NCI-H2171 (cell line): Measurements from ENCODE around the gene GRAMD4.
A peak's percentile ranks its signal among the peaks of the same experiment; 100 is the strongest.
"Not testable (repeated sequence)": the region's sequence is repeated elsewhere in the genome, so short reads cannot be mapped to it uniquely, and the experiment has no call there.

Experiments
- DNase-seq: peaks from one replicate; lab custom pipeline; 2025; lab: John Stamatoyannopoulos, UW

Gene GRAMD4

DNA sequence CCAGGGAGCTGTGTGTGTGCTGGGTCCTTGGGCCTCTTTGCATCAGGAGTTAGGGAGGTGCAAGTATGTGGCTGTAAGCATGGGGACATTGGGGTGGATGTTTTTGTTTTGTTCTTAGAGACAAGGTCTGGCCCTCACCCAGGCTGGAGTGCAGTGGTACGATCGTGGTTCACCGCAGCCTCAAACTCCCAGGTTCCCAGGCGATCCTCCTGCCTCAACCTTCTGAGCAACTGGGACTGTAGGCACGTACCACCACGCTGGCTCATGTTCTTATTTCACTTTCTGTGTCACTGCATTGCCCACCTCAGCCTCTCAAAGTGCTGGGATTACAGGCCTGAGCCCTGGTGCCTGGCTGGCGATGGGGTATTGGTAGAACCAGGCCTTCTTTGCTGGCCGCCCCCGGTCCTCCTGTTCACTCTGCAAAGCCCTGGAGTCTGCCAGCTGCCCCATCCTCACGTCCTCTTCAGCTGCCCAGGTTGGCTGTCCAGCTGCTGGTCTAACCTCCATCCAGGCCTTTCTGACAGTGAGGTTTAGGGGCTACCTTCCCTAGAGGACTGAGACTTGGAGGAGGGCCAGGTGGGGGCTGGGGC lies 851 bp upstream of the GRAMD4 start:
- no peak for DNase-seq

DNA sequence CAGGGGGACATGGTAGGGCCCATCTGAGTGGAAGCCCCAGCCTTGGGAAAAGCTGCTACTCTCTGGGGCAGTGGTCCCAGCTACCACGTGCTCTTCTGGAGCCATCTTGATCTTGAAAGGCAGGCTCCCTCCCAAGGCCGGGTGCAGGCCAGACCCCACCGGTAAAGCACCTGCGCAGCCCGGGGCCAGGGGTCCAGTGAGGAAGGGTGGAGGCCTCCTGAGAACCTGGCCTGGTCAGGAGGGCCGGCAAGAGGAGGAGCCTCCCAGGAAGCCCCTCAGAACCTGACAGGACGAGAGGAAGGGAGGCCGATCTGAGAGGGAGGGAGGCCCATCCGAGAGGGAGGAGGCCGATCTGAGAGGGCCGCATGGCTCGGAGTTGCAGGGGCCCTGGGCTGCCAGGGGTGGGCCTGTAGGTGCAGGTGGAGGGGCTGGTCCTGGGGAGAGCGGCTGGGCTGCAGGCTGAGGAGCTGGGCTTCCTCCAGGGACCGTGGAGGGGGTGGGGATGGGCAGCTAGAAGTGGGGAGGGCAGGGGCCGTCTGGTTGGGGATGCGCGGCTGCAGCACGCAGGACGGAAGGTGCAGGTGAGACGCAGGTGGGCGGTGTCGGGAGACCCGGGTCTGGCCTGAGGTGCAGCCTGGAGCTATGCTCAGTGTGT lies 529 bp downstream of the GRAMD4 start:
- DNase-seq, result no peak

DNA sequence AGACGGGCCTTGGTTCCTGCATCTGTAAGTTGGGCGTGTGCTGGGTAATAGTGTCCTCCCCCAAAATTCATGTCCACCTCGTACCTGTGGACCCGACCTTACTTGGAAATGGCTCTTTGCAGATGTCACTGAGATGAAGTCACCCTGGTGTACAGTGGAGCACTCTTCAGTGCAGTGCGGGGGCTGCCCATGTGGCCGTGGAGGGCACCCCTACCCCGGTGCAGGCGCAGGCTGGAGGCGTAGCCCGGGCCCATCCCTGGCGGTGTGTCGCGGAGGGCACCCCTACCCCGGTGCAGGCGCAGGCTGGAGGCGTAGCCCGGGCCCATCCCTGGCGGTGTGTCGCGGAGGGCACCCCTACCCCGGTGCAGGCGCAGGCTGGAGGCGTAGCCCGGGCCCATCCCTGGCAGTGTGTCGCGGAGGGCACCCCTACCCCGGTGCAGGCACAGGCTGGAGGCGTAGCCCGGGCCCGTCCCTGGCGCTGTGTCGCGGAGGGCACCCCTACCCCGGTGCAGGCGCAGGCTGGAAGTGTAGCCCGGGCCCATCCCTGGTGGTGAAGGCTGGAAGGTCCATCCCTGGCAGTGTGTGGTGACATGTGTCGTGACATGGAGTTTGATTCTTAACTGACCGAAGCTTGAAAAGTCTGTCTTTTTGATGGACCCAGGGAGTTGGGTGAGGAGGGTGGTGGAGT lies 1.2 kb downstream of the GRAMD4 start:
- DNase-seq, result not testable (repeated sequence)

GRCh38 chr22:46622081-46622521 lies 1.9 kb downstream of the GRAMD4 start:
- no peak for DNase-seq

- DNase-seq, result no peak
Observed at GRCh38 chr22:46625113-46625842, 5.1 kb downstream of the GRAMD4 start.

GRCh38 chr22:46625843-46626349 lies 5.7 kb downstream of the GRAMD4 start:
- no peak for DNase-seq

DNA sequence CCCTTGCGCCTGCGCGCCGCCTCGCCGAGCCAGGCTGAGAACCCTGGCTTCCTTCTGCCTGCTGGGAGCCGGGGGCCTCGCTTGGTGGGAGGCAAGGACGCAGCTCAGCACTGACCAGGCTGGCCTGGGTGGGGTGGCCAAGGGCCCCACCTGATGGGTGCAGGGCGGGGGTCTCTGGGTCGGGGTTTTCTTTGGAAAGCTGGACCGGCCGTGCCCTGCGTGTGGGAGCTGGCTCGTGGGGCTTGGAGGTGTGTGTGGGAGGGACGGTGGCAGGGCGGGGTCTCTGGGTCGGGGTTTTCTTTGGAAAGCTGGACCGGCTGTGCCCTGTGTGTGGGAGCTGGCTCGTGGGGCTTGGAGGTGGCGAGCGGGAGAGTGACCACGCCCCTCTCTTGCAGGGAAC lies 6.2 kb downstream of the GRAMD4 start:
- no peak for DNase-seq

- peak; percentile 28 for DNase-seq
Observed at GRCh38 chr22:46626911-46627805, 7.0 kb downstream of the GRAMD4 start.

GRCh38 chr22:46627806-46628482 lies 7.8 kb downstream of the GRAMD4 start:
- no peak for DNase-seq

DNA sequence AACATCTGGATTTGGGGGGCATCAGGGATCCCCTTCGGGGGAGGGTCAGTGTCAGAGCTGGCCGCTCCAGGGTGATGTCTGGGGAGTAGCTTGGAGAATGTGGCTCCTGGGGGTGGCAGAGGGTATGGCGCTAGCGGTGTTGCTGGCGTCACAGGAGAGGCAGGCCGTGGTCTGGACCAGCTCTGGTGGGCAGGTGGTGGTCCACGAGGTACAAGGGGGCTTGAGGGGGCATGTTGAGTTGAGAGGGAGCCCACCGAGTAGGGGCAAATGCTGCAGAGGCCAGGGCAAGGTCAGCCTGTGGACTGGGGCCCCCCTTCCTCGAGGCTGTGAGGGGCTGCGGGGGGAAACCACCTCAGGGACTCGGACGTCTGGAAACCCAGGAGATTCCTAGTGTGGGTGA lies 8.6 kb downstream of the GRAMD4 start:
- DNase-seq, result no peak

- no peak for DNase-seq
Observed at GRCh38 chr22:46629291-46629690, 9.1 kb downstream of the GRAMD4 start.

DNA sequence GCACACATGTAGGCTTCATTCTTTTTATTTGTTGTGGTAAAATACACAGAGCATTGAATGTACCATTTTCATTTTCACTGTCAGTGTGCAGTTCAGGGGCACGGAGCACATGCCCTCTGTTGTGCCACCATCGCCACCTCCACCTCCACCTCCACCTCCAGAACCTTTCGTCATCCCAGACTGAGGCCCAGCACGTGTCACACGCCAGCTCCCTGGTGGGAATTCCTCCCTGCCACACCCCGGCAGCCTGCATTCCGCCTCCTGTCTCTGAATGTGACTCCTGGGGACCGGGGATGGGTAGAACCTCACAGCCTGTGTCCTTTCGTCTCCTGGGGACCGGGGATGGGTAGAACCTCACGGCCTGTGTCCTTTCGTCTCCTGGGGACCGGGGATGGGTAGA lies 10.9 kb downstream of the GRAMD4 start:
- DNase-seq, result no peak

DNA sequence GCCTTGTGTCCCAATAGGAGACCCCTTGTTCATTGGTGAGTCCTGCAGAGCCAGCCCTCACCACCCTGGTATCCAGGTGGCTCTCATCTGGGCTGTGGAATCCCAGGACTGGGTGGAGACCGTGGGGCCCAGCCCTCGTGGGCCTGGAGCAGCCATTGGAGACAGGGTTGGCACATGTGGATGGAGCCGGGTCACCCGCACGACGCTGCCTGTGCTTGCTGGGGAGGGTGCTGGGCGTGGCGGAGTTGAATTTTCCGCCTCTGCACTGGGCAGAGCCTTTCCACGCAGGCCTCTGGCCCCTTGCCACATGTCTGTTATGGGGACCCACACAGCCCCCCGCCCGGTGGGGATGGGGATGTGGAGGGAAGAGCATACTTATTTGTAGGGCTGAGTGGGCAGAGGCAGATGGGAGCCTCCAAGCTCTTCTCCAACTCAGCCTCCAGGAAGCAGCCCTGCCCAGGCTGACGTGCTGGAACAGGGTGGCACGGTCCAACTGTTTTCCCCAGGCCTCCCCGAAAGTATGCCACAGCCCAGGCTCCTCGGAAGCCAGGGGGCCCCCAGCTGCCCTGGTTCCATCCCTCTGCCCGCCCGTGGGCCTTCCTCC lies 12.6 kb downstream of the GRAMD4 start:
- no peak for DNase-seq

DNA sequence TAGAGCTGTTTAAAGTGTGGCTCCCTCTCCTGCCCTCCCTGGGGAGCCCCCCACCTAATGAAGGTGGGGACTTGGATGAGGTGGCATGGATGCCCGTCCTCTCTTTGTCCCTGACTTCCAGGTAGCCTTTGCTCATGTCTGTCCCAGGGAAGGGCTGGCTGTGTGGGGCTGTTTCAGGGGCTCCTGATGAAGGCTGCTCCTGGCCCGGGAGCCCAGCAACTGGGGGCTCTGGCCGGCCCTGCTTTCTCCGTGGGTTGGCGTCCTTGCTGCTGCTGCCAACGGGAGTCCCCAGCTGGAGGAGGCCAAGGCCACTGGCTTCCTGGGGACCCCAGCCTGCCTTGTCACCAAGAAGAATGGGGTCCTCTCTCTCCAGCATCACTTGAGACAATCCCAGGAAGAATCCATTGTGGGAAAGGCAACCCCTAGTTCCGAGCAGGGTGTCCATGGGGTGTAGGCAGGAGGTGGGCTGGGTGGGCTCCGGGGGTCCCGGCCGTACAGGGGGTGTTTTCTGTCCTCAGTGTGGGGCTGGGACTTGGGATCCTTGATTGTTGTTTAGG lies 13.2 kb downstream of the GRAMD4 start:
- no peak for DNase-seq

GRCh38 chr22:46634011-46634699 lies 14.0 kb downstream of the GRAMD4 start:
- DNase-seq, result no peak

DNA sequence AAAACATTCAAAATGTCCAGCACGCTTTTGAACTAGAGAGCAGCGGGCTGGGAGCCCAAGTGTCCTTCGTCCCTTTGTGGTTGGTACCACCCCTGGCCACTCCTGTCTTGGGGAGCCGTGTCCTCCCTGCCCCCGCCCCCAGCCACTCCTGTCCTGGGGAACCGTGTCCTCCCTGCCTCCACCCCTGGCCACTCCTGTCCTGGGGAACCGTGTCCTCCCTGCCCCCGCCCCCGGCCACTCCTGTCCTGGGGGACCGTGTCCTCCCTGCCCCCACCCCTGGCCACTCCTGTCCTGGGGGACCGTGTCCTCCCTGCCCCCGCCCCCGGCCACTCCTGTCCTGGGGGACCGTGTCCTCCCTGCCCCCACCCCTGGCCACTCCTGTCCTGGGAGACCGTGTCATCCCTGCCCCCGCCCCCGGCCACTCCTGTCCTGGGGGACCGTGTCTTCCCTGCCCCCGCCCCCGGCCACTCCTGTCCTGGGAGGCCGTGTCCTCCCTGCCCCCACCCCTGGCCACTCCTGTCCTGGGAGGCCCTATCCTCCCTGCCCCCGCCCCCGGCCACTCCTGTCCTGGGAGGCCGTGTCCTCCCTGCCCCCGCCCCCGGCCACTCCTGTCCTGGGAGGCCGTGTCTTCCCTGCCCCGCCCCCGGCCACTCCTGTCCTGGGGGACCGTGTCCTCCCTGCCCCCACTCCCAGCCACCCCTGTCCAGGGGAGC lies 14.9 kb downstream of the GRAMD4 start:
- DNase-seq, result not testable (repeated sequence)

- DNase-seq, result no peak
Observed at GRCh38 chr22:46635756-46636155, 15.6 kb downstream of the GRAMD4 start.

- no peak for DNase-seq
Observed at GRCh38 chr22:46636221-46637002, 16.2 kb downstream of the GRAMD4 start.
